ENCODE results near the gene PRKAA2. TPM values are rescaled to one million over a fixed set of nuclear protein-coding genes. Genes with fewer than 3 reads are reported as not detected.

The PRKAA2 gene
- total RNA-seq, 4 donors from 2014 or later, result 1.1 to 4.3 (median 1.3) TPM

- no peak for DNase-seq (ENCODE audit: low spot score in 2 of 2)
- TF ChIP-seq EP300 (IDR thresholded peaks at IDR 0.05), result no peak
- no peak for TF ChIP-seq POLR2A (IDR thresholded peaks at IDR 0.05)
- no peak for TF ChIP-seq POLR2AphosphoS5 (IDR thresholded peaks at IDR 0.05)
- no peak for TF ChIP-seq CTCF (IDR thresholded peaks at IDR 0.05)
- Histone ChIP-seq H3K9me3 (no peaks in the 10 kb centered on the region), H3K36me3 (no peaks in the 10 kb centered on the region), H3K4me3 (no peak overlapping the region), H3K27ac (no peak overlapping the region), H3K4me1 (no peaks in the 10 kb centered on the region), H3K27me3 (peaks cover 6% of the 10 kb centered on the region)
Observed at GRCh38 chr1:56726706-56727105, 81.6 kb downstream of the PRKAA2 start.

GRCh38 chr1:56728964-56729363 is 83.8 kb downstream of the PRKAA2 start:
- DNase-seq (ENCODE audit: low spot score in 2 of 2), result no peak
- TF ChIP-seq EP300 (IDR thresholded peaks at IDR 0.05) (no peak), POLR2A (IDR thresholded peaks at IDR 0.05) (no peak), POLR2AphosphoS5 (IDR thresholded peaks at IDR 0.05) (no peak), CTCF (IDR thresholded peaks at IDR 0.05) (no peak)
- Histone ChIP-seq H3K4me3 (no peak overlapping the region), H3K4me1 (no peaks in the 10 kb centered on the region), H3K36me3 (no peaks in the 10 kb centered on the region), H3K27ac (no peak overlapping the region), H3K27me3 (peaks cover 6% of the 10 kb centered on the region), H3K9me3 (no peaks in the 10 kb centered on the region)
- 88% methylated on average over 2 of the region's 2 CpGs for WGBS

- no peak for DNase-seq (ENCODE audit: low spot score in 2 of 2)
- 76% methylated on average over 3 of the region's 3 CpGs for WGBS
- H3K27ac ChIP-seq, result no peak overlapping the region
- TF ChIP-seq CTCF (IDR thresholded peaks at IDR 0.05) (no peak), EP300 (IDR thresholded peaks at IDR 0.05) (no peak), POLR2AphosphoS5 (IDR thresholded peaks at IDR 0.05) (no peak), POLR2A (IDR thresholded peaks at IDR 0.05) (no peak)
- H3K4me1 ChIP-seq, result no peaks in the 10 kb centered on the region
- H3K36me3 ChIP-seq, result no peaks in the 10 kb centered on the region
- no peaks in the 10 kb centered on the region for H3K9me3 ChIP-seq
- no peak overlapping the region for H3K4me3 ChIP-seq
- H3K27me3 ChIP-seq, result peaks cover 4% of the 10 kb centered on the region
Observed at GRCh38 chr1:56745231-56745630, 100.1 kb downstream of the PRKAA2 start.

- Histone ChIP-seq H3K27me3 (peaks cover 18% of the 10 kb centered on the region), H3K36me3 (no peaks in the 10 kb centered on the region), H3K4me1 (no peaks in the 10 kb centered on the region), H3K27ac (no peak overlapping the region), H3K4me3 (no peak overlapping the region), H3K9me3 (no peaks in the 10 kb centered on the region)
- 40% methylated on average over 1 of the region's 1 CpG for WGBS
- DNase-seq (ENCODE audit: low spot score in 2 of 2), result no peak
- TF ChIP-seq POLR2AphosphoS5 (IDR thresholded peaks at IDR 0.05), result no peak
Observed at GRCh38 chr1:56754708-56755479, 109.8 kb downstream of the PRKAA2 start.

GRCh38 chr1:56755911-56756310 is 110.8 kb downstream of the PRKAA2 start:
- H3K4me1 ChIP-seq, result no peaks in the 10 kb centered on the region
- TF ChIP-seq CTCF (IDR thresholded peaks at IDR 0.05) (no peak), POLR2AphosphoS5 (IDR thresholded peaks at IDR 0.05) (no peak), POLR2A (IDR thresholded peaks at IDR 0.05) (no peak), EP300 (IDR thresholded peaks at IDR 0.05) (no peak)
- 55% methylated on average over 2 of the region's 2 CpGs for WGBS
- no peak overlapping the region for H3K4me3 ChIP-seq
- no peak overlapping the region for H3K27ac ChIP-seq
- no peak for DNase-seq (ENCODE audit: low spot score in 2 of 2)
- H3K27me3 ChIP-seq, result peaks cover 18% of the 10 kb centered on the region
- no peaks in the 10 kb centered on the region for H3K36me3 ChIP-seq
- no peaks in the 10 kb centered on the region for H3K9me3 ChIP-seq

GRCh38 chr1:56758135-56758534 is 113.0 kb downstream of the PRKAA2 start:
- H3K9me3 ChIP-seq, result no peaks in the 10 kb centered on the region
- no peaks in the 10 kb centered on the region for H3K4me1 ChIP-seq
- H3K4me3 ChIP-seq, result no peak overlapping the region
- H3K27ac ChIP-seq, result no peak overlapping the region
- no peak for DNase-seq (ENCODE audit: low spot score in 2 of 2)
- H3K27me3 ChIP-seq, result peaks cover 5% of the 10 kb centered on the region
- H3K36me3 ChIP-seq, result no peaks in the 10 kb centered on the region
- TF ChIP-seq POLR2AphosphoS5 (IDR thresholded peaks at IDR 0.05) (no peak), CTCF (IDR thresholded peaks at IDR 0.05) (no peak), POLR2A (IDR thresholded peaks at IDR 0.05) (no peak), EP300 (IDR thresholded peaks at IDR 0.05) (no peak)

All from suprapubic skin (tissue), 4 donors.